SU-DHL-6 (cell line): ENCODE measurements around the gene TMPRSS13.

Experiments used
- H2AFZ ChIP-seq: fragments of 200-600 bp; sonication (generic); 2 replicates; pipeline ENCODE4 v1.6.1; 2014; ENCODE audit warnings: low read depth, mild to moderate bottlenecking, moderate library complexity, mixed read lengths, antibody characterized with exemption, low read length; ENCODE audit not compliant: severe bottlenecking
- H3F3A ChIP-seq: fragments of 200-600 bp; shearing (Covaris generic); 2 replicates; pipeline ENCODE4 v1.6.0; 2016; ENCODE audit warnings: antibody characterized with exemption, mild to moderate bottlenecking; ENCODE audit not compliant: insufficient read depth
- H3K27ac ChIP-seq: fragments of 200-600 bp; sonication (generic); 2 replicates; pipeline ENCODE4 v1.5.1; 2016; ENCODE audit warnings: low read depth, mild to moderate bottlenecking, low read length, moderate library complexity, mixed read lengths
- H3K27me3 ChIP-seq: fragments of 200-600 bp; sonication (generic), shearing (Covaris generic); 2 replicates; pipeline ENCODE4 v1.6.0; 2014; ENCODE audit warnings: mild to moderate bottlenecking, low read length
- H3K36me3 ChIP-seq: fragments of 200-600 bp; sonication (generic); 2 replicates; pipeline ENCODE4 v1.6.1; 2014; ENCODE audit warnings: mild to moderate bottlenecking, low read length, mixed read lengths
- H3K4me2 ChIP-seq: fragments of 300-600, 200-600 bp; shearing (Covaris generic), sonication (generic); 2 replicates; pipeline ENCODE4 v1.6.0; 2014; ENCODE audit warnings: low read length, low read depth, mild to moderate bottlenecking; ENCODE audit not compliant: poor library complexity, severe bottlenecking
- H3K4me3 ChIP-seq: fragments of 200-600 bp; sonication (generic); 2 replicates; pipeline ENCODE4 v1.5.1; 2014; ENCODE audit warnings: antibody characterized with exemption, low read length, mild to moderate bottlenecking, mixed read lengths; ENCODE audit not compliant: insufficient read depth, poor library complexity, severe bottlenecking
- H3K79me2 ChIP-seq: fragments of 200-600 bp; sonication (generic); 2 replicates; pipeline ENCODE4 v1.6.1; 2014; ENCODE audit warnings: mild to moderate bottlenecking, low read length, moderate library complexity; ENCODE audit not compliant: insufficient read depth
- H3K9ac ChIP-seq: fragments of 200-600 bp; sonication (generic); 2 replicates; pipeline ENCODE4 v1.7.0; 2014; ENCODE audit warnings: mild to moderate bottlenecking, low read length
- H3K9me2 ChIP-seq: fragments of 200-600 bp; sonication (generic); replicated peaks from 2 replicates; pipeline ENCODE4 v1.6.1; 2014; ENCODE audit warnings: low read length; ENCODE audit not compliant: insufficient read depth
- H3K9me3 ChIP-seq: fragments of 200-600 bp; sonication (generic); 2 replicates; pipeline ENCODE4 v1.6.1; 2014; ENCODE audit warnings: low read length, mixed read lengths; ENCODE audit not compliant: insufficient read depth
- H4K20me1 ChIP-seq: fragments of 200-600 bp; sonication (generic); 2 replicates; pipeline ENCODE4 v1.6.1; 2014; ENCODE audit warnings: low read depth, mild to moderate bottlenecking, antibody characterized with exemption, low read length, moderate library complexity, mixed read lengths
- EZH2phosphoT487 ChIP-seq: fragments of 200-600 bp; sonication (generic), shearing (Covaris generic); conservative IDR thresholded peaks from 2 replicates; pipeline ENCODE4 v1.6.1; 2018; ENCODE audit warnings: mild to moderate bottlenecking, antibody characterized with exemption, low read length, moderate library complexity, mixed read lengths
- TF ChIP-seq, protein P1 (sequence below): fragments of 200-600 bp; sonication (generic); IDR thresholded peaks from one replicate; pipeline ENCODE4 v1.5.1; 2017; ENCODE audit warnings: antibody characterized with exemption, mild to moderate bottlenecking, low read length, moderate library complexity; ENCODE audit not compliant: insufficient read depth, poor library complexity, severe bottlenecking

Gene TMPRSS13

GRCh38 chr11:117972629-117973502, 43.7 kb upstream of the TMPRSS13 start:
- Histone ChIP-seq H3K36me3 (no peaks in the 10 kb centered on the region), H3K4me2 (no peak overlapping the region), H3K9me3 (no peaks in the 10 kb centered on the region), H3F3A (no peaks in the 10 kb centered on the region), H2AFZ (no peak overlapping the region), H3K79me2 (no peaks in the 10 kb centered on the region), H3K9ac (no peak overlapping the region), H3K4me3 (no peak overlapping the region), H3K9me2 (no peaks in the 10 kb centered on the region), H3K27ac (no peak overlapping the region), H4K20me1 (no peaks in the 10 kb centered on the region), H3K27me3 (no peaks in the 10 kb centered on the region)
- TF ChIP-seq EZH2phosphoT487, result no peak
- TF ChIP-seq, protein P1, sequence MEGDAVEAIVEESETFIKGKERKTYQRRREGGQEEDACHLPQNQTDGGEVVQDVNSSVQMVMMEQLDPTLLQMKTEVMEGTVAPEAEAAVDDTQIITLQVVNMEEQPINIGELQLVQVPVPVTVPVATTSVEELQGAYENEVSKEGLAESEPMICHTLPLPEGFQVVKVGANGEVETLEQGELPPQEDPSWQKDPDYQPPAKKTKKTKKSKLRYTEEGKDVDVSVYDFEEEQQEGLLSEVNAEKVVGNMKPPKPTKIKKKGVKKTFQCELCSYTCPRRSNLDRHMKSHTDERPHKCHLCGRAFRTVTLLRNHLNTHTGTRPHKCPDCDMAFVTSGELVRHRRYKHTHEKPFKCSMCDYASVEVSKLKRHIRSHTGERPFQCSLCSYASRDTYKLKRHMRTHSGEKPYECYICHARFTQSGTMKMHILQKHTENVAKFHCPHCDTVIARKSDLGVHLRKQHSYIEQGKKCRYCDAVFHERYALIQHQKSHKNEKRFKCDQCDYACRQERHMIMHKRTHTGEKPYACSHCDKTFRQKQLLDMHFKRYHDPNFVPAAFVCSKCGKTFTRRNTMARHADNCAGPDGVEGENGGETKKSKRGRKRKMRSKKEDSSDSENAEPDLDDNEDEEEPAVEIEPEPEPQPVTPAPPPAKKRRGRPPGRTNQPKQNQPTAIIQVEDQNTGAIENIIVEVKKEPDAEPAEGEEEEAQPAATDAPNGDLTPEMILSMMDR, result no peak

- no peak for TF ChIP-seq EZH2phosphoT487
- TF ChIP-seq, protein P1, result no peak
- Histone ChIP-seq H3K27me3 (no peaks in the 10 kb centered on the region), H3F3A (no peaks in the 10 kb centered on the region), H3K9me3 (no peaks in the 10 kb centered on the region), H3K9ac (no peak overlapping the region), H3K4me3 (no peak overlapping the region), H3K79me2 (no peaks in the 10 kb centered on the region), H3K9me2 (no peaks in the 10 kb centered on the region), H3K4me2 (no peak overlapping the region), H3K27ac (no peak overlapping the region), H3K36me3 (no peaks in the 10 kb centered on the region), H4K20me1 (no peaks in the 10 kb centered on the region), H2AFZ (no peak overlapping the region)
Measured at GRCh38 chr11:117972044-117972443, 42.8 kb upstream of the TMPRSS13 start.

- TF ChIP-seq EZH2phosphoT487, result no peak
- TF ChIP-seq, protein P1, result no peak
- Histone ChIP-seq H3K27me3 (no peaks in the 10 kb centered on the region), H3K9ac (no peak overlapping the region), H4K20me1 (no peaks in the 10 kb centered on the region), H3K9me2 (no peaks in the 10 kb centered on the region), H3K4me2 (no peak overlapping the region), H3K79me2 (no peaks in the 10 kb centered on the region), H3K9me3 (no peaks in the 10 kb centered on the region), H3K27ac (no peak overlapping the region), H2AFZ (no peak overlapping the region), H3K4me3 (no peak overlapping the region), H3F3A (0 out of 2 replicates have a peak, but pooled peaks cover 3% of the 10 kb centered on the region), H3K36me3 (no peaks in the 10 kb centered on the region)
Measured at GRCh38 chr11:117970400-117971024, 41.3 kb upstream of the TMPRSS13 start.
